Fibroblast of the aortic adventitia (primary cell): ENCODE measurements around the gene CHORDC1. TPM values are rescaled to one million over a fixed set of nuclear protein-coding genes. Genes with fewer than 3 reads are reported as not detected.
"Not testable (repeated sequence)": the region's sequence is repeated elsewhere in the genome, so short reads cannot be mapped to it uniquely, and the experiment has no call there.

Experiments
- DNase-seq: peaks from one replicate; pipeline ENCODE4 v3.0.0-alpha.2; 2010; ENCODE audit warnings: low read depth
- H3K4me3 ChIP-seq: 2 replicates; pipeline ENCODE4 v1.5.1; 2011; ENCODE audit warnings: low read depth, mild to moderate bottlenecking, control low read depth, low read length, moderate library complexity
- total RNA-seq: library from RNA; depleted of rRNA; stranded (reverse); fragments of >200 nt; gene quantifications from 2 replicates; pipeline ENCODE4 v1.2.3, GENCODE V29; 2012; ENCODE audit warnings: low replicate concordance
- TF ChIP-seq, protein P1 (sequence below): IDR thresholded peaks from 2 replicates; pipeline ENCODE4 v1.5.1; 2011; ENCODE audit warnings: mild to moderate bottlenecking, low read length, control low read depth, inconsistent platforms; ENCODE audit not compliant: insufficient read depth

The CHORDC1 gene
- total RNA-seq, 1 donor, result 39.9 TPM

DNA sequence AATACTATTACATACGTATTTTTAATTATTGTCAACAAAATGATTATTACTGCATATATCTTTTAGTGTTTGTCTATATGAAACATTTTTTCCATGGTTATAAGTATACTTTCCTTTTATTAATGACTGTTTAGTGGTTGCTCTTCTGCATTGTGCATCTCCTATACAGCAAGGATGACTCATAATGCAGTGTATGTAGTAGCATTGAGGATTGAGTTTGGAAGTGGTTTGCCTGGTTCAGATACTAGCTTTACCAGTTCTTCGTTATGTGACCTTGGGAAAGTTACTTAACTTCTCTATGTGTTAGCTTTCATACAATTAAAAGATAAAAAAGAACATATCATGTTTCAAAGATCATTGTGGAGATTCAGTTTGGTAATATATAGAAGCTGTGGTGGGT, 44.1 kb downstream of the CHORDC1 start:
- TF ChIP-seq, protein P1, sequence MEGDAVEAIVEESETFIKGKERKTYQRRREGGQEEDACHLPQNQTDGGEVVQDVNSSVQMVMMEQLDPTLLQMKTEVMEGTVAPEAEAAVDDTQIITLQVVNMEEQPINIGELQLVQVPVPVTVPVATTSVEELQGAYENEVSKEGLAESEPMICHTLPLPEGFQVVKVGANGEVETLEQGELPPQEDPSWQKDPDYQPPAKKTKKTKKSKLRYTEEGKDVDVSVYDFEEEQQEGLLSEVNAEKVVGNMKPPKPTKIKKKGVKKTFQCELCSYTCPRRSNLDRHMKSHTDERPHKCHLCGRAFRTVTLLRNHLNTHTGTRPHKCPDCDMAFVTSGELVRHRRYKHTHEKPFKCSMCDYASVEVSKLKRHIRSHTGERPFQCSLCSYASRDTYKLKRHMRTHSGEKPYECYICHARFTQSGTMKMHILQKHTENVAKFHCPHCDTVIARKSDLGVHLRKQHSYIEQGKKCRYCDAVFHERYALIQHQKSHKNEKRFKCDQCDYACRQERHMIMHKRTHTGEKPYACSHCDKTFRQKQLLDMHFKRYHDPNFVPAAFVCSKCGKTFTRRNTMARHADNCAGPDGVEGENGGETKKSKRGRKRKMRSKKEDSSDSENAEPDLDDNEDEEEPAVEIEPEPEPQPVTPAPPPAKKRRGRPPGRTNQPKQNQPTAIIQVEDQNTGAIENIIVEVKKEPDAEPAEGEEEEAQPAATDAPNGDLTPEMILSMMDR, result no peak
- DNase-seq, result no peak
- H3K4me3 ChIP-seq, result no peak overlapping the region

DNA sequence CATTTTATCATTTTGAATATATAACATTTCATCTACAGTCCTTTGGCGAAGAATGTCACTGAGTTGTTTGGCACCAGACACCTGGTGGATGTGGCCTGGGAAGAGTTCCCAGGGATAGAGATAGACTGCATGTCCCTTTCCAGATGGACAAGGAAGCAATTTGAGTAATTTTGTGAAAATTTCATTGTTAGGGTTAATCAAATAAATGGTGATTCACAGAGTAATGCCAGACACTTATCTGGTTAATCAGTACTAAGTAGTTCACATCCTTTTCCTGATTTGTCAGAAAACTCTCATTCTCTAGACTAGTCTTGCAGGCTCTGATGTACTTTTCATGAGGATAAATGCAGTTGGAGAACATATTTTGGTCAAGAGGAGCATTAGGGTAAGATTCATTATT, 46.8 kb downstream of the CHORDC1 start:
- TF ChIP-seq, protein P1, result no peak
- no peak overlapping the region for H3K4me3 ChIP-seq
- DNase-seq, result no peak

DNA sequence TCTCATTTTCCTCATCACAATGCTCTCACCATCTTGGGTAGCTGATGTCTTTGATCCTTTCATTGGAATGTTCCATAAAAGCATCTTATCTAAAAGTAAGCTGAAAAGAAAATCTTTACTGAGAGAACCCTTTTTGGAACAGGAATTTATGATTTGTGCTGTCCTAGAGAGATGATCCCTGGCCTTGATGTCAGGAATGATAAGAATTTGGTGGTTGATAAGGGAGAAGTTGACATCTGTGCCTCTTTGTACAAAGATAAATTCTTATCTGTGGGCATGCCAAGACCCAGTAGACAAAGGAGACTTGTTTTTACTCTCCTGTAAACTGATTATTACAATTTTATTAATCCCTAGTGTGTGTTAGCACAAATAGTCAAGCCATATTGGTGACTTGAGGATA, 51.5 kb downstream of the CHORDC1 start:
- no peak for DNase-seq
- H3K4me3 ChIP-seq, result no peak overlapping the region
- TF ChIP-seq, protein P1, result no peak

DNA sequence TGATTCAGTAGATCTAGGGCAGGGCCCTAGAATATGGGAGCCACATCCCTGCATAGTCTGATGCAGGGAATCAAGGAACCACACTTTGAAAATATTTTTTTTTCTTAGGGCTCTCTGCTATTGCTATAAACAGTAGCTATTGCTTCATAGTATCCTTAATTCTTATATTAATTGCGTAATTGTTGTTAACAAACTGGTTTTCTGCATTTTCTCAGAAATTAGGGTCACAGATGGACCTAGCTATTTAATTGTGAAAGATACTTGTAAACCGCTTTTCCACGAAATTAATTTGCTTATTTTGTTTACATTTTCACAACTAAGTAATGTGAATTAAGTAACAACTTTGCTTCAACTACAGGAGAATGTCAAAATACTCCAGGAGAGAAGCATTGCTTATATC, 54.3 kb downstream of the CHORDC1 start:
- TF ChIP-seq, protein P1, result no peak
- no peak overlapping the region for H3K4me3 ChIP-seq
- no peak for DNase-seq

DNA sequence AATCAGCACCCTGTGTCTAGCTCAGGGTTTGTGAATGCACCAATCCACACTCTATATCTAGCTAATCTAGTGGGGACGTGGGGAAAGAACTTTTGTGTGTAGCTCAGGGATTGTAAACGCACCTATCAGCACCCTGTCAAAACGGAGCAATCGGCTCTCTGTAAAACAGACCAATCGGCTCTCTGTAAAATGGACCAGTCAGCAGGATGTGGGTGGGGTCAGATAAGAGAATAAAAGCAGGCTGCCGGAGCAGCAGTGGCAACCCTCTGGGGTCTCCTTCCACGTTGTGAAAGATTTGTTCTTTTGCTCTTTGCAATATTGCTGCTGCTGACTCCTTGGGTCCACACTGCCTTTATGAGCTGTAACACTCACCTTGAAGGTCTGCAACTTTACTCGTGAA, 55.1 kb downstream of the CHORDC1 start:
- not testable (repeated sequence) for H3K4me3 ChIP-seq, DNase-seq

DNA sequence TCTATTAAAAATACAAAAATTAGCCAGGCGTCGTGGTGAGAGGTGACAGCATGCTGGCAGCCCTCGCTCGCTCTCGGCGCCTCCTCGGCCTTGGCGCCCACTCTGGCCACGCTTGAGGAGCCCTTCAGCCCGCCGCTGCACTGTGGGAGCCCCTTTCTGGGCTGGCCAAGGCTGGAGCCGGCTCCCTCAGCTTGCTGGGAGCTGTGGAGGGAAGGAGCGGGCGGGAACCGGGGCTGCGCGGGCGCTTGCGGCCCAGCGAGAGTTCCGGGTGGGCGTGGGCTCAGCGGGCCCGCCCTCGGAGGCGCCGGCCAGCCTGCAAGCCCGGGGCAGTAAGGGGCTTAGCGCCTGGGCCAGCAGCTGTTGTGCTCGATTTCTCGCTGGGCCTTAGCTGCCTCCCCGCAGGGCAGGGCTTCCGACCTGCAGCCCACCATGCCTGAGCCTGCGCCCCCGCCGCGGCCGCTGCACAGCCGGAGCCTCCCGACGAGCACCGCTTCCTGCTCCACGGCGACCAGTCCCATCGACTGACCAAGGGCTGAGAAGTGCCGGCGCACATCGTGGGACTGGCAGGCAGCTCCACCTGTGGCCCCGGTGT, 55.8 kb downstream of the CHORDC1 start:
- not testable (repeated sequence) for H3K4me3 ChIP-seq, DNase-seq

Other genes starting within 250 kb of the CHORDC1 start
- not detected in 2 replicates for gene TRIM49C, start 191.9 kb downstream of the CHORDC1 start, total RNA-seq
- gene UBTFL1, start 137.1 kb downstream of the CHORDC1 start, total RNA-seq, result not detected in 2 replicates
- 3.7 and 7.9 TPM in 2 replicates for gene NAALAD2, start 88.4 kb downstream of the CHORDC1 start, total RNA-seq